ENCODE measurements around the gene PTGIR.
"Not testable (repeated sequence)": the region's sequence is repeated elsewhere in the genome, so short reads cannot be mapped to it uniquely, and the experiment has no call there.

The PTGIR gene

DNA sequence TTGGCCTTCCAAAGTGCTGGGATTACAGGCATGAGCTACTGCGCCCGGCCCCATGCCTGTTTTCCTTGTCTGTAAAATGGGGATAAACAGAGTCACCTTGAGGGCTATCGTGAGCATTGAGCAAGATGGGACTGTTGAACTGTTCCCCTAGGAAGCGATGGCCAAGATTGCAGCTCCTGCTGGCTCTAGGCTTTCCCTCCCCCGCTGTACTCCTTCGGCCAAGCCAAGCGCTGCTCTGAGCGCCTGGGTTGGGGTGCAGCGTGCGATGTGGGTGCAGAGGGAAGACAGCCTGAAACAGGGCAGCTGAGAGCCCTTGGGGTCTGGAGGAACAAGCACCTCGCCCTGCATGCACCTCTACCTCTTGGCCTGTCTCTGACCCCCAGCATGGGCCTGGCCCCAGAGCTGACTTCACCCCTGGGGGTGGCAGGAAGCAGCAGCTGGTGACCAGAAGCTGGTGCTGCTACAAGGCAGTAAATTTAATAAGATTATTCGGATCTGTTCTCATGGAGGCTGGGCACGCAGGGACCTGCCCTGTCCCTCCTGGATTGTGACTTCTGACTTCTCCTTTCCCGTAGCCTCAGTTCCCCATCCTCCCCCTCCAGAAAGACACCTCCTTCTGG lies 5.8 kb upstream of the PTGIR start:
- no peak for DNase-seq (ENCODE audit: insufficient read length, low spot score)
- TF ChIP-seq PAX5 (IDR thresholded peaks at IDR 0.05; ENCODE audit: insufficient read depth, low read length, severe bottlenecking) (no peak), TAF1 (IDR thresholded peaks at IDR 0.05; ENCODE audit: low read depth, low read length) (no peak), POU2F2 (IDR thresholded peaks at IDR 0.05; ENCODE audit: low read depth, low read length) (no peak), POLR2A (IDR thresholded peaks at IDR 0.05; ENCODE audit: low read depth, low read length) (no peak)
- FAIRE-seq = no peak

- no peak for DNase-seq (ENCODE audit: insufficient read length, low spot score)
- no peak for FAIRE-seq
Measured at GRCh38 chr19:46629546-46630025, 4.7 kb upstream of the PTGIR start.

GRCh38 chr19:46628970-46629369 lies 4.1 kb upstream of the PTGIR start:
- not testable (repeated sequence) for DNase-seq (ENCODE audit: insufficient read length, low spot score); FAIRE-seq

More at GRCh38 chr19:46629546-46630025, 4.7 kb upstream of the PTGIR start:
- TF ChIP-seq PAX5 (IDR thresholded peaks at IDR 0.05; ENCODE audit: insufficient read depth, low read length, severe bottlenecking) (no peak), TAF1 (IDR thresholded peaks at IDR 0.05; ENCODE audit: low read depth, low read length) (no peak), POLR2AphosphoS5 (IDR thresholded peaks at IDR 0.05; ENCODE audit: low read depth, low read length) (no peak), SPI1 (IDR thresholded peaks at IDR 0.05; ENCODE audit: low read depth, low read length) (peak; percentile 45; the same call in 1 of the 2 replicates)

GRCh38 chr19:46626446-46626845 lies 1.6 kb upstream of the PTGIR start:
- no peak for DNase-seq (ENCODE audit: insufficient read length, low spot score)
- no peak for FAIRE-seq

GRCh38 chr19:46625731-46626130 lies 842 bp upstream of the PTGIR start:
- DNase-seq (ENCODE audit: insufficient read length, low spot score) (no peak), FAIRE-seq (peak; percentile 79)
- TF ChIP-seq POLR2AphosphoS5 (IDR thresholded peaks at IDR 0.05; ENCODE audit: low read depth, low read length) (no peak), TAF1 (IDR thresholded peaks at IDR 0.05; ENCODE audit: low read depth, low read length) (no peak), POU2F2 (IDR thresholded peaks at IDR 0.05; ENCODE audit: low read depth, low read length) (no peak), SPI1 (IDR thresholded peaks at IDR 0.05; ENCODE audit: low read depth, low read length) (no peak), POLR2A (IDR thresholded peaks at IDR 0.05; ENCODE audit: low read depth, low read length) (no peak), PAX5 (IDR thresholded peaks at IDR 0.05; ENCODE audit: insufficient read depth, low read length, severe bottlenecking) (no peak)

More at GRCh38 chr19:46626446-46626845, 1.6 kb upstream of the PTGIR start:
- TF ChIP-seq SPI1 (IDR thresholded peaks at IDR 0.05; ENCODE audit: low read depth, low read length) (no peak), POLR2AphosphoS5 (IDR thresholded peaks at IDR 0.05; ENCODE audit: low read depth, low read length) (no peak), TAF1 (IDR thresholded peaks at IDR 0.05; ENCODE audit: low read depth, low read length) (no peak), PAX5 (IDR thresholded peaks at IDR 0.05; ENCODE audit: insufficient read depth, low read length, severe bottlenecking) (no peak), POLR2A (IDR thresholded peaks at IDR 0.05; ENCODE audit: low read depth, low read length) (no peak), POU2F2 (IDR thresholded peaks at IDR 0.05; ENCODE audit: low read depth, low read length) (no peak)

DNA sequence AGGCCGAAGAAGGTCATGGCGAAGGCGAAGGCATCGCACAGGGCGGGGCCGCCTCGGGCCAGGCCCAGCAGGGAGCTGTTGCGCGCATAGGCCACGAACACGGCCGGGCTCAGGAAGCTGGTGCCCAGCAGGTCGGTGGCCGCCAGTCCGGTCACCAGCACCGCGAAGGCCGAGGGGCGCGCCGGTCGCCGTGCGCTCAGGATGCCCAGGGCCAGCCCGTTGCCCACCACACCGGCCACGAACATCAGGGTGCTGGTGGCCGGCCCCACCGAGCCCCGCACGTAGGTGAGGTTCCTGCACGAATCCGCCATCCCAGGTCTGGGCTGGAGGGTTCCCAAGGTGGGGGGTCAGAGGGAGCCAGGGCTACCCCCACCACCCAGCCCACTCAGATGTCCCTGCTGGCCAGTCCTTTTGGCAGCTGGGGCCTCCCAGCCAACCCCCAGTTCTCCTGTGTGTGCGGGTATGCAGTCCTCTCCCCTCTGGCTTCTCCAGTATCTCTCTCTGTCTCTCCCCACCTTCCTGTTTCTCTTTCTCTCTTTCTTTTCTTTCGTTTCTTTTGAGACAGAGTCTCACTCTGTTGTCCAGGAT lies 880 bp downstream of the PTGIR start:
- DNase-seq (ENCODE audit: insufficient read length, low spot score) (no peak), FAIRE-seq (no peak)
- no peak for TF ChIP-seq TAF1 (IDR thresholded peaks at IDR 0.05; ENCODE audit: low read depth, low read length)
- TF ChIP-seq SPI1 (IDR thresholded peaks at IDR 0.05; ENCODE audit: low read depth, low read length) = no peak
- TF ChIP-seq POU2F2 (IDR thresholded peaks at IDR 0.05; ENCODE audit: low read depth, low read length) = no peak
- TF ChIP-seq POLR2AphosphoS5 (IDR thresholded peaks at IDR 0.05; ENCODE audit: low read depth, low read length) = no peak
- TF ChIP-seq PAX5 (IDR thresholded peaks at IDR 0.05; ENCODE audit: insufficient read depth, low read length, severe bottlenecking) = no peak
- no peak for TF ChIP-seq POLR2A (IDR thresholded peaks at IDR 0.05; ENCODE audit: low read depth, low read length)

GRCh38 chr19:46622118-46622446 lies 2.8 kb downstream of the PTGIR start:
- FAIRE-seq (no peak), DNase-seq (ENCODE audit: insufficient read length, low spot score) (no peak)

GRCh38 chr19:46621191-46622117 lies 3.4 kb downstream of the PTGIR start:
- no peak for DNase-seq (ENCODE audit: insufficient read length, low spot score)
- FAIRE-seq = no peak
- TF ChIP-seq SPI1 (IDR thresholded peaks at IDR 0.05; ENCODE audit: low read depth, low read length) = no peak
- TF ChIP-seq TAF1 (IDR thresholded peaks at IDR 0.05; ENCODE audit: low read depth, low read length) = no peak
- TF ChIP-seq POLR2A (IDR thresholded peaks at IDR 0.05; ENCODE audit: low read depth, low read length) = no peak
- TF ChIP-seq PAX5 (IDR thresholded peaks at IDR 0.05; ENCODE audit: insufficient read depth, low read length, severe bottlenecking) = no peak
- no peak for TF ChIP-seq POU2F2 (IDR thresholded peaks at IDR 0.05; ENCODE audit: low read depth, low read length)
- no peak for TF ChIP-seq POLR2AphosphoS5 (IDR thresholded peaks at IDR 0.05; ENCODE audit: low read depth, low read length)

More at GRCh38 chr19:46622118-46622446, 2.8 kb downstream of the PTGIR start:
- TF ChIP-seq POLR2AphosphoS5 (IDR thresholded peaks at IDR 0.05; ENCODE audit: low read depth, low read length) (no peak), PAX5 (IDR thresholded peaks at IDR 0.05; ENCODE audit: insufficient read depth, low read length, severe bottlenecking) (no peak), SPI1 (IDR thresholded peaks at IDR 0.05; ENCODE audit: low read depth, low read length) (no peak), TAF1 (IDR thresholded peaks at IDR 0.05; ENCODE audit: low read depth, low read length) (no peak), POU2F2 (IDR thresholded peaks at IDR 0.05; ENCODE audit: low read depth, low read length) (no peak), POLR2A (IDR thresholded peaks at IDR 0.05; ENCODE audit: low read depth, low read length) (no peak)

- FAIRE-seq = no peak
- DNase-seq (ENCODE audit: insufficient read length, low spot score) = no peak
- TF ChIP-seq POLR2AphosphoS5 (IDR thresholded peaks at IDR 0.05; ENCODE audit: low read depth, low read length) (no peak), POU2F2 (IDR thresholded peaks at IDR 0.05; ENCODE audit: low read depth, low read length) (no peak), TAF1 (IDR thresholded peaks at IDR 0.05; ENCODE audit: low read depth, low read length) (no peak), PAX5 (IDR thresholded peaks at IDR 0.05; ENCODE audit: insufficient read depth, low read length, severe bottlenecking) (no peak)
Measured at GRCh38 chr19:46620716-46621115, 4.2 kb downstream of the PTGIR start.

Data from GM12891 (cell line).